Naive thymus-derived CD4-positive, alpha-beta T cell (primary cell): ENCODE measurements around the gene TEKT3. TPM values are rescaled to one million over a fixed set of nuclear protein-coding genes. Genes with fewer than 3 reads are reported as not detected.

ENCODE experiments used
- ATAC-seq: fragments of 150-1000 bp; cut with Tn5 transposase; 2 replicates; pipeline ENCODE4 v1.10.0; 2021; ENCODE audit warnings: mild to moderate bottlenecking, moderate library complexity
- CTCF ChIA-PET: fragments of 350-600 bp; sonication (Branson Sonifier 250); formaldehyde crosslinking; loops from one replicate; lab custom pipeline; 2021; ENCODE audit warnings: antibody characterized with exemption; lab: Charles Lee
- POLR2A ChIA-PET: fragments of 350-600 bp; sonication (Branson Sonifier 250); formaldehyde crosslinking; loops from one replicate; lab custom pipeline; 2021; ENCODE audit warnings: antibody characterized with exemption, inconsistent platforms; lab: Charles Lee
- DNase-seq, 9 donors: peaks; one replicate each; pipeline versions ENCODE4 v3.0.0 to v3.0.0-alpha.2; 2020 to 2022; ENCODE audit warnings: mixed read lengths in 1 of 9
- H3K27ac ChIP-seq: one replicate; pipeline ENCODE4 v1.7.0; 2013; ENCODE audit warnings: mild to moderate bottlenecking, low read depth, low read length, moderate library complexity
- H3K27me3 ChIP-seq, 2 donors: one replicate each; pipeline ENCODE4 v1.7.0; 2013; ENCODE audit warnings: low read length in 2 of 2, mild to moderate bottlenecking in 2 of 2, moderate library complexity in 2 of 2; ENCODE audit not compliant: control insufficient read depth in 2 of 2, insufficient read depth in 2 of 2
- H3K36me3 ChIP-seq, 3 experiments: 1 replicate in 2 of 3; 2 replicates in 1 of 3; pipeline ENCODE4 v1.7.0; 2013; ENCODE audit warnings: low read length in 3 of 3, mild to moderate bottlenecking in 3 of 3, moderate library complexity in 1 of 3; ENCODE audit not compliant: insufficient read depth in 3 of 3, control insufficient read depth in 2 of 3
- H3K4me1 ChIP-seq, 2 donors: one replicate each; pipeline ENCODE4 v1.7.0; 2013; ENCODE audit warnings: low read length in 2 of 2, mild to moderate bottlenecking in 2 of 2, moderate library complexity in 1 of 2; ENCODE audit not compliant: control insufficient read depth in 2 of 2, insufficient read depth in 2 of 2
- H3K4me3 ChIP-seq: 2 replicates; pipeline ENCODE4 v1.7.0; 2013; ENCODE audit warnings: mild to moderate bottlenecking, low read length
- H3K9me3 ChIP-seq, 3 experiments: 1 replicate in 2 of 3; 2 replicates in 1 of 3; pipeline ENCODE4 v1.7.0; 2013; ENCODE audit warnings: low read length in 3 of 3; ENCODE audit not compliant: control insufficient read depth in 2 of 3
- H3K27ac Mint-ChIP-seq, 9 donors: one replicate each; pipeline ENCODE4 v1.8.0; 2020 to 2022; ENCODE audit warnings: mixed read lengths in 9 of 9, mild to moderate bottlenecking in 8 of 9, moderate library complexity in 5 of 9, inconsistent platforms in 2 of 9
- H3K27me3 Mint-ChIP-seq, 5 donors: one replicate each; pipeline ENCODE4 v1.8.0; 2021 to 2022; ENCODE audit warnings: mixed read lengths in 5 of 5, mild to moderate bottlenecking in 1 of 5
- H3K36me3 Mint-ChIP-seq, 5 donors: one replicate each; pipeline ENCODE4 v1.8.0; 2020 to 2022; ENCODE audit warnings: mixed read lengths in 5 of 5, mild to moderate bottlenecking in 3 of 5, inconsistent platforms in 1 of 5
- H3K4me1 Mint-ChIP-seq, 7 donors: one replicate each; pipeline ENCODE4 v1.8.0; 2020 to 2022; ENCODE audit warnings: mixed read lengths in 7 of 7, mild to moderate bottlenecking in 3 of 7, inconsistent platforms in 1 of 7
- H3K4me3 Mint-ChIP-seq, 10 donors: one replicate each; pipeline ENCODE4 v1.8.0; 2020 to 2022; ENCODE audit warnings: mild to moderate bottlenecking in 10 of 10, mixed read lengths in 10 of 10, moderate library complexity in 6 of 10, inconsistent platforms in 2 of 10
- H3K9me3 Mint-ChIP-seq, 11 donors: one replicate each; pipeline ENCODE4 v1.8.0; 2020 to 2022; ENCODE audit warnings: mixed read lengths in 11 of 11, mild to moderate bottlenecking in 4 of 11, inconsistent platforms in 1 of 11, moderate library complexity in 1 of 11
- intact Hi-C, 2 donors: fragments of 100-400 bp; cut with micrococcal nuclease; formaldehyde crosslinking; loops; one replicate each; pipeline ENCODE4 v1.15.1; 2023
- polyA plus RNA-seq, 2 donors: library from polyadenylated mRNA; unstranded; fragments of 300-500 nt; fragmentation: Illumina TruSeq; gene quantifications; one replicate each; pipeline ENCODE4 v1.2.3, GENCODE V29; 2021
- total RNA-seq, 6 experiments: library from RNA in 5 of 6; stranded (reverse) in 5 of 6; gene quantifications; 1 replicate in 5 of 6; 2 replicates in 1 of 6; pipeline ENCODE4 v1.2.3 and lab custom pipeline; 2021 to 2026

TEKT3 gene
- total and polyA plus RNA-seq, 7 experiments from 2014 or later = 0.37 to 0.57 (median 0.49) TPM; not detected in 4

GRCh38 chr17:15368600-15368999 is 27.2 kb upstream of the TEKT3 start:
- no peak for ATAC-seq
- ChIA-PET POLR2A (no interaction called here), CTCF (no interaction called here)
- Mint-ChIP-seq H3K4me3 (no peak overlapping the region), H3K4me1 (no peaks in the 10 kb centered on the region), H3K27me3 (peaks cover 0 to 22% (median 15%) of the 10 kb centered on the region in 5 donors), H3K36me3 (no peaks in the 10 kb centered on the region), H3K27ac (no peak overlapping the region), H3K9me3 (peaks cover 0 to 4% (median 0%) of the 10 kb centered on the region in 11 donors)
- Histone ChIP-seq H3K27ac (no peak overlapping the region), H3K4me1 (no peaks in the 10 kb centered on the region), H3K36me3 (no peaks in the 10 kb centered on the region), H3K4me3 (no peak overlapping the region), H3K27me3 (no peaks in the 10 kb centered on the region), H3K9me3 (no peaks in the 10 kb centered on the region)
- DNase-seq = no peak
- intact Hi-C loops = no loop called here

- intact Hi-C loops = no loop called here
- H3K27me3 ChIP-seq = no peaks in the 10 kb centered on the region
- no peaks in the 10 kb centered on the region for H3K4me1 ChIP-seq
- ChIA-PET POLR2A (no interaction called here), CTCF (no interaction called here)
- Mint-ChIP-seq H3K36me3 (no peaks in the 10 kb centered on the region), H3K27ac (no peak overlapping the region), H3K9me3 (peaks cover 0 to 4% (median 0%) of the 10 kb centered on the region in 11 donors), H3K27me3 (peaks cover 0 to 18% (median 7%) of the 10 kb centered on the region in 5 donors), H3K4me1 (no peaks in the 10 kb centered on the region), H3K4me3 (no peak overlapping the region)
- DNase-seq (no peak), ATAC-seq (no peak)
- H3K36me3 ChIP-seq = no peaks in the 10 kb centered on the region
- no peak overlapping the region for H3K4me3 ChIP-seq
- no peak overlapping the region for H3K27ac ChIP-seq
- no peaks in the 10 kb centered on the region for H3K9me3 ChIP-seq
These were observed 24.6 kb upstream of the TEKT3 start for GRCh38 chr17:15366026-15366425.

- H3K36me3 ChIP-seq = no peaks in the 10 kb centered on the region
- Mint-ChIP-seq H3K9me3 (peaks cover 0 to 4% (median 0%) of the 10 kb centered on the region in 11 donors), H3K4me1 (no peaks in the 10 kb centered on the region), H3K36me3 (no peaks in the 10 kb centered on the region), H3K27me3 (peaks cover 0 to 12% (median 3%) of the 10 kb centered on the region in 5 donors), H3K27ac (no peak overlapping the region), H3K4me3 (no peak overlapping the region)
- intact Hi-C loops = no loop called here
- H3K9me3 ChIP-seq = no peaks in the 10 kb centered on the region
- no peak for DNase-seq
- H3K4me3 ChIP-seq = no peak overlapping the region
- ChIA-PET CTCF (no interaction called here), POLR2A (no interaction called here)
- H3K27me3 ChIP-seq = no peaks in the 10 kb centered on the region
- no peaks in the 10 kb centered on the region for H3K4me1 ChIP-seq
- H3K27ac ChIP-seq = no peak overlapping the region
- ATAC-seq = no peak
These were observed 23.2 kb upstream of the TEKT3 start for GRCh38 chr17:15364615-15365014.

GRCh38 chr17:15363702-15364101 is 22.3 kb upstream of the TEKT3 start:
- ChIA-PET POLR2A (no interaction called here), CTCF (no interaction called here)
- no peak for DNase-seq
- Mint-ChIP-seq H3K9me3 (peaks cover 0 to 4% (median 0%) of the 10 kb centered on the region in 11 donors), H3K27me3 (peaks cover 0 to 7% (median 0%) of the 10 kb centered on the region in 5 donors), H3K36me3 (no peaks in the 10 kb centered on the region), H3K4me1 (no peaks in the 10 kb centered on the region), H3K4me3 (no peak overlapping the region), H3K27ac (peak overlapping the region in 1 of 9 donors; percentile 4)
- no peak for ATAC-seq
- H3K4me1 ChIP-seq = no peaks in the 10 kb centered on the region
- no peaks in the 10 kb centered on the region for H3K27me3 ChIP-seq
- no peaks in the 10 kb centered on the region for H3K9me3 ChIP-seq
- intact Hi-C loops = no loop called here
- no peaks in the 10 kb centered on the region for H3K36me3 ChIP-seq
- H3K27ac ChIP-seq = no peak overlapping the region
- no peak overlapping the region for H3K4me3 ChIP-seq

GRCh38 chr17:15361592-15361991 is 20.2 kb upstream of the TEKT3 start:
- ATAC-seq = no peak
- Histone ChIP-seq H3K4me3 (no peak overlapping the region), H3K27ac (no peak overlapping the region), H3K27me3 (no peaks in the 10 kb centered on the region), H3K9me3 (no peaks in the 10 kb centered on the region), H3K36me3 (no peaks in the 10 kb centered on the region), H3K4me1 (no peaks in the 10 kb centered on the region)
- Mint-ChIP-seq H3K27ac (no peak overlapping the region), H3K36me3 (peaks cover 0 to 3% (median 0%) of the 10 kb centered on the region in 5 donors), H3K27me3 (peaks cover 0 to 15% (median 8%) of the 10 kb centered on the region in 5 donors), H3K4me3 (no peak overlapping the region), H3K4me1 (no peaks in the 10 kb centered on the region), H3K9me3 (peaks cover 0 to 8% (median 2%) of the 10 kb centered on the region in 11 donors)
- no peak for DNase-seq
- ChIA-PET CTCF (no interaction called here), POLR2A (no interaction called here)
- intact Hi-C loops = no loop called here

GRCh38 chr17:15361151-15361550 is 19.8 kb upstream of the TEKT3 start:
- intact Hi-C loops = no loop called here
- H3K36me3 ChIP-seq = no peaks in the 10 kb centered on the region
- H3K27ac ChIP-seq = no peak overlapping the region
- H3K4me3 ChIP-seq = no peak overlapping the region
- DNase-seq = no peak
- no peak for ATAC-seq
- no peaks in the 10 kb centered on the region for H3K27me3 ChIP-seq
- Mint-ChIP-seq H3K36me3 (peaks cover 0 to 3% (median 0%) of the 10 kb centered on the region in 5 donors), H3K4me1 (no peaks in the 10 kb centered on the region), H3K9me3 (peaks cover 0 to 7% (median 2%) of the 10 kb centered on the region in 11 donors), H3K27me3 (peaks cover 0 to 16% (median 8%) of the 10 kb centered on the region in 5 donors), H3K27ac (no peak overlapping the region), H3K4me3 (no peak overlapping the region)
- no peaks in the 10 kb centered on the region for H3K4me1 ChIP-seq
- CTCF ChIA-PET = no interaction called here
- POLR2A ChIA-PET = no interaction called here
- no peaks in the 10 kb centered on the region for H3K9me3 ChIP-seq

GRCh38 chr17:15354256-15354655 is 12.9 kb upstream of the TEKT3 start:
- ATAC-seq = no peak
- Histone ChIP-seq H3K36me3 (no peaks in the 10 kb centered on the region), H3K9me3 (no peaks in the 10 kb centered on the region), H3K4me3 (no peak overlapping the region), H3K4me1 (no peaks in the 10 kb centered on the region), H3K27ac (no peak overlapping the region), H3K27me3 (no peaks in the 10 kb centered on the region)
- ChIA-PET CTCF (no interaction called here), POLR2A (no interaction called here)
- Mint-ChIP-seq H3K27me3 (peaks cover 8 to 57% (median 42%) of the 10 kb centered on the region in 5 donors), H3K4me3 (no peak overlapping the region), H3K36me3 (peaks cover 0 to 4% (median 0%) of the 10 kb centered on the region in 5 donors), H3K9me3 (peaks cover 0 to 11% (median 2%) of the 10 kb centered on the region in 11 donors), H3K4me1 (no peaks in the 10 kb centered on the region), H3K27ac (no peak overlapping the region)
- intact Hi-C loops = no loop called here
- no peak for DNase-seq
